T-helper 1 cell treated with Interleukin-12 subunit alpha and Interleukin-12 subunit beta and Interleukin-4 antibody, amounts not matched to agents 30 μg/mL and 1 μg/mL, for 36 hours (primary cell): ENCODE measurements around the gene CNTRL.

Experiments used
- H3K27ac Mint-ChIP-seq: one replicate; pipeline ENCODE4 v1.8.0; 2021; ENCODE audit warnings: mild to moderate bottlenecking, mixed read lengths
- H3K27me3 Mint-ChIP-seq: one replicate; pipeline ENCODE4 v1.8.0; 2021; ENCODE audit warnings: low read depth, mixed read lengths
- H3K36me3 Mint-ChIP-seq: one replicate; pipeline ENCODE4 v1.8.0; 2021; ENCODE audit warnings: low read depth, mixed read lengths
- H3K4me1 Mint-ChIP-seq: one replicate; pipeline ENCODE4 v1.8.0; 2021; ENCODE audit warnings: low read depth, mixed read lengths
- H3K4me3 Mint-ChIP-seq: one replicate; pipeline ENCODE4 v1.8.0; 2021; ENCODE audit warnings: mild to moderate bottlenecking, moderate library complexity, mixed read lengths
- H3K9me3 Mint-ChIP-seq: one replicate; pipeline ENCODE4 v1.8.0; 2021; ENCODE audit warnings: mixed read lengths

Gene CNTRL

GRCh38 chr9:121133104-121133816 lies 58.5 kb downstream of the CNTRL start:
- Mint-ChIP-seq H3K27ac (peak overlapping the region; percentile 90), H3K4me1 (peaks cover 62% of the 10 kb centered on the region), H3K27me3 (no peaks in the 10 kb centered on the region), H3K36me3 (peaks cover 70% of the 10 kb centered on the region), H3K9me3 (peaks cover 15% of the 10 kb centered on the region), H3K4me3 (peak overlapping the region; percentile 62)

GRCh38 chr9:121135642-121136041 lies 60.9 kb downstream of the CNTRL start:
- Mint-ChIP-seq H3K9me3 (peaks cover under 1% of the 10 kb centered on the region), H3K27ac (no peak overlapping the region), H3K36me3 (peaks cover 63% of the 10 kb centered on the region), H3K4me1 (peaks cover 46% of the 10 kb centered on the region), H3K27me3 (no peaks in the 10 kb centered on the region), H3K4me3 (no peak overlapping the region)

- Mint-ChIP-seq H3K9me3 (no peaks in the 10 kb centered on the region), H3K27ac (no peak overlapping the region), H3K4me3 (no peak overlapping the region), H3K36me3 (peaks cover 66% of the 10 kb centered on the region), H3K27me3 (no peaks in the 10 kb centered on the region), H3K4me1 (peaks cover 17% of the 10 kb centered on the region)
Measured at GRCh38 chr9:121138561-121138960, 63.8 kb downstream of the CNTRL start.

GRCh38 chr9:121138973-121139372 lies 64.2 kb downstream of the CNTRL start:
- Mint-ChIP-seq H3K27me3 (no peaks in the 10 kb centered on the region), H3K4me3 (no peak overlapping the region), H3K36me3 (peaks cover 67% of the 10 kb centered on the region), H3K27ac (no peak overlapping the region), H3K9me3 (no peaks in the 10 kb centered on the region), H3K4me1 (peaks cover 16% of the 10 kb centered on the region)

GRCh38 chr9:121140162-121140561 lies 65.4 kb downstream of the CNTRL start:
- Mint-ChIP-seq H3K9me3 (no peaks in the 10 kb centered on the region), H3K4me3 (no peak overlapping the region), H3K36me3 (peaks cover 70% of the 10 kb centered on the region), H3K4me1 (peaks cover 13% of the 10 kb centered on the region), H3K27ac (no peak overlapping the region), H3K27me3 (no peaks in the 10 kb centered on the region)

GRCh38 chr9:121141306-121141705 lies 66.6 kb downstream of the CNTRL start:
- peaks cover 10% of the 10 kb centered on the region for H3K4me1 Mint-ChIP-seq
- H3K9me3 Mint-ChIP-seq = no peaks in the 10 kb centered on the region
- peaks cover 72% of the 10 kb centered on the region for H3K36me3 Mint-ChIP-seq
- no peak overlapping the region for H3K27ac Mint-ChIP-seq
- H3K4me3 Mint-ChIP-seq = no peak overlapping the region
- no peaks in the 10 kb centered on the region for H3K27me3 Mint-ChIP-seq

GRCh38 chr9:121141706-121142105 lies 67.0 kb downstream of the CNTRL start:
- Mint-ChIP-seq H3K27ac (no peak overlapping the region), H3K4me3 (no peak overlapping the region), H3K27me3 (no peaks in the 10 kb centered on the region), H3K9me3 (no peaks in the 10 kb centered on the region), H3K36me3 (peaks cover 73% of the 10 kb centered on the region), H3K4me1 (peaks cover 9% of the 10 kb centered on the region)

GRCh38 chr9:121143771-121144170 lies 69.0 kb downstream of the CNTRL start:
- Mint-ChIP-seq H3K36me3 (peaks cover 74% of the 10 kb centered on the region), H3K27me3 (no peaks in the 10 kb centered on the region), H3K4me1 (peaks cover 6% of the 10 kb centered on the region), H3K4me3 (no peak overlapping the region), H3K9me3 (no peaks in the 10 kb centered on the region), H3K27ac (no peak overlapping the region)

GRCh38 chr9:121144482-121144881 lies 69.7 kb downstream of the CNTRL start:
- H3K36me3 Mint-ChIP-seq = peaks cover 74% of the 10 kb centered on the region
- no peaks in the 10 kb centered on the region for H3K9me3 Mint-ChIP-seq

GRCh38 chr9:121150188-121150587 lies 75.4 kb downstream of the CNTRL start:
- peaks cover 63% of the 10 kb centered on the region for H3K36me3 Mint-ChIP-seq
- no peak overlapping the region for H3K27ac Mint-ChIP-seq
- H3K4me1 Mint-ChIP-seq = peaks cover 26% of the 10 kb centered on the region
- H3K9me3 Mint-ChIP-seq = no peaks in the 10 kb centered on the region
- no peak overlapping the region for H3K4me3 Mint-ChIP-seq
- H3K27me3 Mint-ChIP-seq = no peaks in the 10 kb centered on the region

More at GRCh38 chr9:121144482-121144881, 69.7 kb downstream of the CNTRL start:
- Mint-ChIP-seq H3K27ac (no peak overlapping the region), H3K4me1 (peaks cover 6% of the 10 kb centered on the region), H3K4me3 (no peak overlapping the region), H3K27me3 (no peaks in the 10 kb centered on the region)

GRCh38 chr9:121153642-121154041 lies 78.9 kb downstream of the CNTRL start:
- Mint-ChIP-seq H3K36me3 (peaks cover 61% of the 10 kb centered on the region), H3K4me3 (no peak overlapping the region), H3K9me3 (no peaks in the 10 kb centered on the region), H3K27me3 (no peaks in the 10 kb centered on the region), H3K27ac (peak overlapping the region; percentile 24), H3K4me1 (peaks cover 32% of the 10 kb centered on the region)

GRCh38 chr9:121154782-121155181 lies 80.0 kb downstream of the CNTRL start:
- H3K4me3 Mint-ChIP-seq = no peak overlapping the region
- H3K9me3 Mint-ChIP-seq = no peaks in the 10 kb centered on the region
- H3K4me1 Mint-ChIP-seq = peaks cover 34% of the 10 kb centered on the region
- peak overlapping the region; percentile 37 for H3K27ac Mint-ChIP-seq
- peaks cover 62% of the 10 kb centered on the region for H3K36me3 Mint-ChIP-seq
- no peaks in the 10 kb centered on the region for H3K27me3 Mint-ChIP-seq

- Mint-ChIP-seq H3K27ac (peak overlapping the region; percentile 92), H3K9me3 (no peaks in the 10 kb centered on the region), H3K4me1 (peaks cover 36% of the 10 kb centered on the region), H3K36me3 (peaks cover 59% of the 10 kb centered on the region), H3K4me3 (no peak overlapping the region), H3K27me3 (no peaks in the 10 kb centered on the region)
Measured at GRCh38 chr9:121156263-121156731, 81.5 kb downstream of the CNTRL start.

GRCh38 chr9:121157939-121158338 lies 83.2 kb downstream of the CNTRL start:
- Mint-ChIP-seq H3K4me3 (no peak overlapping the region), H3K36me3 (peaks cover 55% of the 10 kb centered on the region), H3K4me1 (peaks cover 27% of the 10 kb centered on the region), H3K27me3 (no peaks in the 10 kb centered on the region), H3K9me3 (no peaks in the 10 kb centered on the region), H3K27ac (no peak overlapping the region)

GRCh38 chr9:121160025-121160424 lies 85.3 kb downstream of the CNTRL start:
- no peak overlapping the region for H3K4me3 Mint-ChIP-seq
- no peaks in the 10 kb centered on the region for H3K27me3 Mint-ChIP-seq
- H3K36me3 Mint-ChIP-seq = peaks cover 54% of the 10 kb centered on the region
- peaks cover 15% of the 10 kb centered on the region for H3K4me1 Mint-ChIP-seq
- no peak overlapping the region for H3K27ac Mint-ChIP-seq
- no peaks in the 10 kb centered on the region for H3K9me3 Mint-ChIP-seq
